Measurements from ENCODE around the gene SAMMSON.

- TF ChIP-seq, protein P1, sequence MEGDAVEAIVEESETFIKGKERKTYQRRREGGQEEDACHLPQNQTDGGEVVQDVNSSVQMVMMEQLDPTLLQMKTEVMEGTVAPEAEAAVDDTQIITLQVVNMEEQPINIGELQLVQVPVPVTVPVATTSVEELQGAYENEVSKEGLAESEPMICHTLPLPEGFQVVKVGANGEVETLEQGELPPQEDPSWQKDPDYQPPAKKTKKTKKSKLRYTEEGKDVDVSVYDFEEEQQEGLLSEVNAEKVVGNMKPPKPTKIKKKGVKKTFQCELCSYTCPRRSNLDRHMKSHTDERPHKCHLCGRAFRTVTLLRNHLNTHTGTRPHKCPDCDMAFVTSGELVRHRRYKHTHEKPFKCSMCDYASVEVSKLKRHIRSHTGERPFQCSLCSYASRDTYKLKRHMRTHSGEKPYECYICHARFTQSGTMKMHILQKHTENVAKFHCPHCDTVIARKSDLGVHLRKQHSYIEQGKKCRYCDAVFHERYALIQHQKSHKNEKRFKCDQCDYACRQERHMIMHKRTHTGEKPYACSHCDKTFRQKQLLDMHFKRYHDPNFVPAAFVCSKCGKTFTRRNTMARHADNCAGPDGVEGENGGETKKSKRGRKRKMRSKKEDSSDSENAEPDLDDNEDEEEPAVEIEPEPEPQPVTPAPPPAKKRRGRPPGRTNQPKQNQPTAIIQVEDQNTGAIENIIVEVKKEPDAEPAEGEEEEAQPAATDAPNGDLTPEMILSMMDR (IDR thresholded peaks at IDR 0.05) = no peak
- no peak for TF ChIP-seq POLR2A (IDR thresholded peaks at IDR 0.05)
- no peak for TF ChIP-seq POLR2AphosphoS5 (IDR thresholded peaks at IDR 0.05)
Observed at GRCh38 chr3:70078778-70079177, 79.2 kb downstream of the SAMMSON start.

All from breast epithelium (tissue), 3 donors.